ENCODE measurements around the gene FHL5. TPM values are rescaled to one million over a fixed set of nuclear protein-coding genes. Genes with fewer than 3 reads are reported as not detected.

Gene FHL5
- polyA plus RNA-seq, 1 donor from 2014 or later: not detected

DNA sequence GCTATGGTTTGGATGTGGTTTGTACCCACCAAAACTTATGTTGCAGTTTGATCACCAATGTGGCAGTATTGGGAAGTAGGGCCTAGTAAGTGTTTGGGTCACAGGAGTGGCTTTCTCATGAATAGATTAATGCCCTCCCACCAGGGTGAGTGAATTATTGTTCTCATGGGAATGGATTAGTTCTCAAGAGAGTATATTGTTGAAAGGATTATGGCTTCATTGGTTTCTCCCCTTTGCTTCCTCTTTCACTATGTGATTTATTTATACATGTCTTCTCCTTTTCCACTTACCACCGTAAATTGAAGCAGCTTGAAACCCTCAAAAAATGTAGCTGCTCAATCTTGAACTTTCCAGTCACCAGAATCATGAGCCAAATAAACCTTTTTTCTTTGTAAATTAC is 30.5 kb upstream of the FHL5 start:
- TF ChIP-seq POLR2AphosphoS5 (IDR thresholded peaks at IDR 0.05) (no peak), EP300 (conservative IDR thresholded peaks at IDR 0.05; ENCODE audit: poor library complexity, severe bottlenecking) (no peak), EZH2 (IDR thresholded peaks at IDR 0.05; ENCODE audit: borderline replicate concordance, insufficient read depth, low read length, poor library complexity, severe bottlenecking) (no peak), TAF1 (IDR thresholded peaks at IDR 0.05; ENCODE audit: low read depth) (no peak), SMC3 (conservative IDR thresholded peaks at IDR 0.05; ENCODE audit: poor library complexity) (no peak), MXI1 (conservative IDR thresholded peaks at IDR 0.05; ENCODE audit: poor library complexity, severe bottlenecking) (no peak), RAD21 (conservative IDR thresholded peaks at IDR 0.05) (no peak)
- TF ChIP-seq, protein P1, sequence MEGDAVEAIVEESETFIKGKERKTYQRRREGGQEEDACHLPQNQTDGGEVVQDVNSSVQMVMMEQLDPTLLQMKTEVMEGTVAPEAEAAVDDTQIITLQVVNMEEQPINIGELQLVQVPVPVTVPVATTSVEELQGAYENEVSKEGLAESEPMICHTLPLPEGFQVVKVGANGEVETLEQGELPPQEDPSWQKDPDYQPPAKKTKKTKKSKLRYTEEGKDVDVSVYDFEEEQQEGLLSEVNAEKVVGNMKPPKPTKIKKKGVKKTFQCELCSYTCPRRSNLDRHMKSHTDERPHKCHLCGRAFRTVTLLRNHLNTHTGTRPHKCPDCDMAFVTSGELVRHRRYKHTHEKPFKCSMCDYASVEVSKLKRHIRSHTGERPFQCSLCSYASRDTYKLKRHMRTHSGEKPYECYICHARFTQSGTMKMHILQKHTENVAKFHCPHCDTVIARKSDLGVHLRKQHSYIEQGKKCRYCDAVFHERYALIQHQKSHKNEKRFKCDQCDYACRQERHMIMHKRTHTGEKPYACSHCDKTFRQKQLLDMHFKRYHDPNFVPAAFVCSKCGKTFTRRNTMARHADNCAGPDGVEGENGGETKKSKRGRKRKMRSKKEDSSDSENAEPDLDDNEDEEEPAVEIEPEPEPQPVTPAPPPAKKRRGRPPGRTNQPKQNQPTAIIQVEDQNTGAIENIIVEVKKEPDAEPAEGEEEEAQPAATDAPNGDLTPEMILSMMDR (IDR thresholded peaks at IDR 0.05; ENCODE audit: poor library complexity, severe bottlenecking): no peak
- TF ChIP-seq, protein P2, sequence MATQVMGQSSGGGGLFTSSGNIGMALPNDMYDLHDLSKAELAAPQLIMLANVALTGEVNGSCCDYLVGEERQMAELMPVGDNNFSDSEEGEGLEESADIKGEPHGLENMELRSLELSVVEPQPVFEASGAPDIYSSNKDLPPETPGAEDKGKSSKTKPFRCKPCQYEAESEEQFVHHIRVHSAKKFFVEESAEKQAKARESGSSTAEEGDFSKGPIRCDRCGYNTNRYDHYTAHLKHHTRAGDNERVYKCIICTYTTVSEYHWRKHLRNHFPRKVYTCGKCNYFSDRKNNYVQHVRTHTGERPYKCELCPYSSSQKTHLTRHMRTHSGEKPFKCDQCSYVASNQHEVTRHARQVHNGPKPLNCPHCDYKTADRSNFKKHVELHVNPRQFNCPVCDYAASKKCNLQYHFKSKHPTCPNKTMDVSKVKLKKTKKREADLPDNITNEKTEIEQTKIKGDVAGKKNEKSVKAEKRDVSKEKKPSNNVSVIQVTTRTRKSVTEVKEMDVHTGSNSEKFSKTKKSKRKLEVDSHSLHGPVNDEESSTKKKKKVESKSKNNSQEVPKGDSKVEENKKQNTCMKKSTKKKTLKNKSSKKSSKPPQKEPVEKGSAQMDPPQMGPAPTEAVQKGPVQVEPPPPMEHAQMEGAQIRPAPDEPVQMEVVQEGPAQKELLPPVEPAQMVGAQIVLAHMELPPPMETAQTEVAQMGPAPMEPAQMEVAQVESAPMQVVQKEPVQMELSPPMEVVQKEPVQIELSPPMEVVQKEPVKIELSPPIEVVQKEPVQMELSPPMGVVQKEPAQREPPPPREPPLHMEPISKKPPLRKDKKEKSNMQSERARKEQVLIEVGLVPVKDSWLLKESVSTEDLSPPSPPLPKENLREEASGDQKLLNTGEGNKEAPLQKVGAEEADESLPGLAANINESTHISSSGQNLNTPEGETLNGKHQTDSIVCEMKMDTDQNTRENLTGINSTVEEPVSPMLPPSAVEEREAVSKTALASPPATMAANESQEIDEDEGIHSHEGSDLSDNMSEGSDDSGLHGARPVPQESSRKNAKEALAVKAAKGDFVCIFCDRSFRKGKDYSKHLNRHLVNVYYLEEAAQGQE (IDR thresholded peaks at IDR 0.05; ENCODE audit: borderline replicate concordance): no peak
- H2AFZ ChIP-seq (ENCODE audit: low read depth, low read length): no peak overlapping the region
- H3K27ac ChIP-seq (ENCODE audit: low read length): no peak overlapping the region
- H3K79me2 ChIP-seq (replicated peaks; ENCODE audit: insufficient read depth, low read length): no peaks in the 10 kb centered on the region
- peaks cover 23% of the 10 kb centered on the region for H3K36me3 ChIP-seq (ENCODE audit: insufficient read depth, low read length)
- H4K20me1 ChIP-seq (ENCODE audit: insufficient read depth): no peaks in the 10 kb centered on the region
- no peaks in the 10 kb centered on the region for H3K27me3 ChIP-seq (ENCODE audit: insufficient read depth, low read depth, low read length)
- no peak overlapping the region for H3K4me3 ChIP-seq (ENCODE audit: low read length)
- no peaks in the 10 kb centered on the region for H3K9me3 ChIP-seq (ENCODE audit: low read length)
- H3K9ac ChIP-seq (ENCODE audit: low read length): no peak overlapping the region
- H3K9me2 ChIP-seq (ENCODE audit: insufficient read depth, low read length): no peaks in the 10 kb centered on the region
- no peaks in the 10 kb centered on the region for H3F3A ChIP-seq (ENCODE audit: insufficient read depth, low read length, poor library complexity, severe bottlenecking)
- no peak overlapping the region for H3K4me2 ChIP-seq (ENCODE audit: low read length)

DNA sequence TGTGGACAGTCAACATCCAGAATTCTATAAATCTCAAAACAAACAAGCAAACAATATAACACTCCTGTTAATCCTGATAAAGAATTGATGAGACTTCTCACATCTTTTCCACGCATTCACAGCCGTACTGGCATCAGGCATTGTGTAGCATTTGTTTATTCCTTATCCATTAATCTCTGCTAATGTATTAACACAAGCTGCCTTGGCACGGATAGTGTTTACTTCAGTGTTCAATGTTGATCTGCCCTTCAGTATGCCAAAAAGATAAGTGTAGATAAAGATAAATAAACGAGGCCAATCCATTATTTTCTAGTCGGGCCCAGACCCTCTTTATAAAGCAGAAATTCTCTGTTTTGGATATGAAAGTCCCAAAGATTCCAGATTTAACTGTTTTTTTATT is 25.2 kb upstream of the FHL5 start:
- no peaks in the 10 kb centered on the region for H3K9me2 ChIP-seq (ENCODE audit: insufficient read depth, low read length)
- no peak overlapping the region for H3K4me2 ChIP-seq (ENCODE audit: low read length)
- no peak overlapping the region for H3K9ac ChIP-seq (ENCODE audit: low read length)
- no peaks in the 10 kb centered on the region for H3K9me3 ChIP-seq (ENCODE audit: low read length)
- H3K27ac ChIP-seq (ENCODE audit: low read length): no peak overlapping the region
- H3K36me3 ChIP-seq (ENCODE audit: insufficient read depth, low read length): peaks cover 15% of the 10 kb centered on the region
- no peak overlapping the region for H2AFZ ChIP-seq (ENCODE audit: low read depth, low read length)
- no peaks in the 10 kb centered on the region for H3K79me2 ChIP-seq (replicated peaks; ENCODE audit: insufficient read depth, low read length)
- no peak for TF ChIP-seq TAF1 (IDR thresholded peaks at IDR 0.05; ENCODE audit: low read depth)
- TF ChIP-seq, protein P2 (IDR thresholded peaks at IDR 0.05; ENCODE audit: borderline replicate concordance): no peak
- no peaks in the 10 kb centered on the region for H3F3A ChIP-seq (ENCODE audit: insufficient read depth, low read length, poor library complexity, severe bottlenecking)
- no peaks in the 10 kb centered on the region for H4K20me1 ChIP-seq (ENCODE audit: insufficient read depth)
- H3K4me3 ChIP-seq (ENCODE audit: low read length): no peak overlapping the region
- H3K27me3 ChIP-seq (ENCODE audit: insufficient read depth, low read depth, low read length): no peaks in the 10 kb centered on the region

Data from neural cell (in vitro differentiated cells).